GM10847 (cell line): ENCODE measurements around the gene C4orf33.

ENCODE experiments used
- POLR2A ChIP-seq: IDR thresholded peaks from 2 replicates; pipeline ENCODE4 v1.6.1; 2011; ENCODE audit not compliant: insufficient read length; ENCODE audit errors: extremely low read depth

Gene C4orf33

GRCh38 chr4:129095811-129096454, at the start of gene C4orf33:
Gene C4orf33, plus strand, starts transcription at chr4:129096152. Its CDS starts 6,459 bp downstream, at chr4:129102611.
- peak; percentile 26 for TF ChIP-seq POLR2A

- no peak for TF ChIP-seq POLR2A
Measured at GRCh38 chr4:129059028-129059427, 36.9 kb upstream of the C4orf33 start.

GRCh38 chr4:129062580-129062979, 33.4 kb upstream of the C4orf33 start:
- no peak for TF ChIP-seq POLR2A

- no peak for TF ChIP-seq POLR2A
Measured at GRCh38 chr4:129063640-129064039, 32.3 kb upstream of the C4orf33 start.

- TF ChIP-seq POLR2A = no peak
Measured at GRCh38 chr4:129064717-129065116, 31.2 kb upstream of the C4orf33 start.

GRCh38 chr4:129077326-129077725, 18.6 kb upstream of the C4orf33 start:
- TF ChIP-seq POLR2A = no peak

- TF ChIP-seq POLR2A = no peak
Measured at GRCh38 chr4:129080129-129080528, 15.8 kb upstream of the C4orf33 start.

GRCh38 chr4:129082302-129082701, 13.7 kb upstream of the C4orf33 start:
- TF ChIP-seq POLR2A = no peak

GRCh38 chr4:129085472-129085871, 10.5 kb upstream of the C4orf33 start:
- no peak for TF ChIP-seq POLR2A

- no peak for TF ChIP-seq POLR2A
Measured at GRCh38 chr4:129087516-129087915, 8.4 kb upstream of the C4orf33 start.

- no peak for TF ChIP-seq POLR2A
Measured at GRCh38 chr4:129092631-129093190, 3.2 kb upstream of the C4orf33 start.

GRCh38 chr4:129093191-129093920, 2.6 kb upstream of the C4orf33 start, which contains the start of gene SCLT1:
Gene SCLT1, minus strand, starts transcription at chr4:129093539. Its CDS starts 436 bp downstream, at chr4:129093103.
- TF ChIP-seq POLR2A = peak; percentile 93

GRCh38 chr4:129094347-129094746, 1.6 kb upstream of the C4orf33 start:
- TF ChIP-seq POLR2A = no peak

- no peak for TF ChIP-seq POLR2A
Measured at GRCh38 chr4:129098531-129099001, 2.6 kb downstream of the C4orf33 start.

- TF ChIP-seq POLR2A = no peak
Measured at GRCh38 chr4:129109965-129110824, 14.2 kb downstream of the C4orf33 start.

- TF ChIP-seq POLR2A = no peak
Measured at GRCh38 chr4:129110931-129111330, 15.0 kb downstream of the C4orf33 start.

- TF ChIP-seq POLR2A = no peak
Measured at GRCh38 chr4:129111919-129112318, 16.0 kb downstream of the C4orf33 start.
